Measurements from ENCODE around the gene AGPS.

DNA sequence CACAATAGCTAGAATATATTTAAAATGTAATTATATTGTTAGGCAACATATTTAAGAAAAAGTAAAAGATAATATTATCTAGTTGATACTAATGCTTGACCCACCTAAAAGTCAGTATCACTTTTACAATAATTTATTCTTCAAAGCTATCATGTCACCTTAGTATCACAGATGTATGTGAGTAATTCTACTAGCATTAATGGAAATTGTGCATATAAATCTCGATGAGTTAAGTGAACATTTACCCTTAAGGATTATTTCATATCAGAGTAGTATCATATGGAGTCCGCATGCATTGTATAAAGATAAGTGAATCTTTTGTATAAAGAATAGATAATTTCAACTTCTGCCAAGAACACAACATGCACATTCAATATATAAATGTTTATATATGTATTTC lies 103.4 kb downstream of the AGPS start:
- TF ChIP-seq, protein P1, sequence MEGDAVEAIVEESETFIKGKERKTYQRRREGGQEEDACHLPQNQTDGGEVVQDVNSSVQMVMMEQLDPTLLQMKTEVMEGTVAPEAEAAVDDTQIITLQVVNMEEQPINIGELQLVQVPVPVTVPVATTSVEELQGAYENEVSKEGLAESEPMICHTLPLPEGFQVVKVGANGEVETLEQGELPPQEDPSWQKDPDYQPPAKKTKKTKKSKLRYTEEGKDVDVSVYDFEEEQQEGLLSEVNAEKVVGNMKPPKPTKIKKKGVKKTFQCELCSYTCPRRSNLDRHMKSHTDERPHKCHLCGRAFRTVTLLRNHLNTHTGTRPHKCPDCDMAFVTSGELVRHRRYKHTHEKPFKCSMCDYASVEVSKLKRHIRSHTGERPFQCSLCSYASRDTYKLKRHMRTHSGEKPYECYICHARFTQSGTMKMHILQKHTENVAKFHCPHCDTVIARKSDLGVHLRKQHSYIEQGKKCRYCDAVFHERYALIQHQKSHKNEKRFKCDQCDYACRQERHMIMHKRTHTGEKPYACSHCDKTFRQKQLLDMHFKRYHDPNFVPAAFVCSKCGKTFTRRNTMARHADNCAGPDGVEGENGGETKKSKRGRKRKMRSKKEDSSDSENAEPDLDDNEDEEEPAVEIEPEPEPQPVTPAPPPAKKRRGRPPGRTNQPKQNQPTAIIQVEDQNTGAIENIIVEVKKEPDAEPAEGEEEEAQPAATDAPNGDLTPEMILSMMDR (IDR thresholded peaks at IDR 0.05), result no peak
- no peak for TF ChIP-seq EHF (CRISPR knock-in tag; IDR thresholded peaks at IDR 0.05)
- TF ChIP-seq EP300 (IDR thresholded peaks at IDR 0.05), result no peak
- no peak for TF ChIP-seq RCOR1 (IDR thresholded peaks at IDR 0.05; ENCODE audit: low read depth, low read length)
- no peak for TF ChIP-seq FOXS1 (CRISPR knock-in tag; IDR thresholded peaks at IDR 0.05)
- TF ChIP-seq BHLHE40 (IDR thresholded peaks at IDR 0.05; ENCODE audit: low read depth, low read length), result no peak
- no peak for TF ChIP-seq HDAC2 (IDR thresholded peaks at IDR 0.05)
- TF ChIP-seq, protein P2, sequence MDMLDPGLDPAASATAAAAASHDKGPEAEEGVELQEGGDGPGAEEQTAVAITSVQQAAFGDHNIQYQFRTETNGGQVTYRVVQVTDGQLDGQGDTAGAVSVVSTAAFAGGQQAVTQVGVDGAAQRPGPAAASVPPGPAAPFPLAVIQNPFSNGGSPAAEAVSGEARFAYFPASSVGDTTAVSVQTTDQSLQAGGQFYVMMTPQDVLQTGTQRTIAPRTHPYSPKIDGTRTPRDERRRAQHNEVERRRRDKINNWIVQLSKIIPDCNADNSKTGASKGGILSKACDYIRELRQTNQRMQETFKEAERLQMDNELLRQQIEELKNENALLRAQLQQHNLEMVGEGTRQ (IDR thresholded peaks at IDR 0.05), result no peak
- TF ChIP-seq JUN (IDR thresholded peaks at IDR 0.05), result no peak
- TF ChIP-seq SREBF2 (IDR thresholded peaks at IDR 0.05), result no peak
- TF ChIP-seq, protein P3, sequence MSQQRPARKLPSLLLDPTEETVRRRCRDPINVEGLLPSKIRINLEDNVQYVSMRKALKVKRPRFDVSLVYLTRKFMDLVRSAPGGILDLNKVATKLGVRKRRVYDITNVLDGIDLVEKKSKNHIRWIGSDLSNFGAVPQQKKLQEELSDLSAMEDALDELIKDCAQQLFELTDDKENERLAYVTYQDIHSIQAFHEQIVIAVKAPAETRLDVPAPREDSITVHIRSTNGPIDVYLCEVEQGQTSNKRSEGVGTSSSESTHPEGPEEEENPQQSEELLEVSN (IDR thresholded peaks at IDR 0.05; ENCODE audit: borderline replicate concordance, low read depth), result no peak
- TF ChIP-seq, protein P4, sequence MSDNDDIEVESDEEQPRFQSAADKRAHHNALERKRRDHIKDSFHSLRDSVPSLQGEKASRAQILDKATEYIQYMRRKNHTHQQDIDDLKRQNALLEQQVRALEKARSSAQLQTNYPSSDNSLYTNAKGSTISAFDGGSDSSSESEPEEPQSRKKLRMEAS (IDR thresholded peaks at IDR 0.05), result no peak
- TF ChIP-seq CEBPB (IDR thresholded peaks at IDR 0.05), result no peak
- TF ChIP-seq, protein P5, sequence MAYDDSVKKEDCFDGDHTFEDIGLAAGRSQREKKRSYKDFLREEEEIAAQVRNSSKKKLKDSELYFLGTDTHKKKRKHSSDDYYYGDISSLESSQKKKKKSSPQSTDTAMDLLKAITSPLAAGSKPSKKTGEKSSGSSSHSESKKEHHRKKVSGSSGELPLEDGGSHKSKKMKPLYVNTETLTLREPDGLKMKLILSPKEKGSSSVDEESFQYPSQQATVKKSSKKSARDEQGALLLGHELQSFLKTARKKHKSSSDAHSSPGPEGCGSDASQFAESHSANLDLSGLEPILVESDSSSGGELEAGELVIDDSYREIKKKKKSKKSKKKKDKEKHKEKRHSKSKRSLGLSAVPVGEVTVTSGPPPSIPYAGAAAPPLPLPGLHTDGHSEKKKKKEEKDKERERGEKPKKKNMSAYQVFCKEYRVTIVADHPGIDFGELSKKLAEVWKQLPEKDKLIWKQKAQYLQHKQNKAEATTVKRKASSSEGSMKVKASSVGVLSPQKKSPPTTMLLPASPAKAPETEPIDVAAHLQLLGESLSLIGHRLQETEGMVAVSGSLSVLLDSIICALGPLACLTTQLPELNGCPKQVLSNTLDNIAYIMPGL (CRISPR knock-in tag; IDR thresholded peaks at IDR 0.05; ENCODE audit: borderline replicate concordance), result no peak
